SK-N-SH (cell line): ENCODE results near the gene RARG.

Source experiments
- CTCF ChIP-seq: fragments of 200-600 bp; sonication (generic); IDR thresholded peaks from 2 replicates; pipeline ENCODE4 v1.6.1; 2017; ENCODE audit warnings: antibody characterized with exemption, mild to moderate bottlenecking, moderate library complexity
- EP300 ChIP-seq, 2 experiments: IDR thresholded peaks; 2 replicates each; pipeline versions ENCODE4 v1.4.0 to v1.6.1; 2012; ENCODE audit warnings: borderline replicate concordance in 1 of 2, low read depth in 1 of 2, low read length in 1 of 2
- EZH2phosphoT487 ChIP-seq: fragments of 200-600 bp; sonication (generic); IDR thresholded peaks from 2 replicates; pipeline ENCODE4 v1.6.1; 2017; ENCODE audit warnings: low read depth, mixed run types, mild to moderate bottlenecking, antibody characterized with exemption, moderate library complexity, borderline replicate concordance
- MAX ChIP-seq: IDR thresholded peaks from 2 replicates; pipeline ENCODE4 v1.4.0; 2012; ENCODE audit warnings: low read depth
- MXI1 ChIP-seq: IDR thresholded peaks from 2 replicates; pipeline ENCODE4 v1.6.1; 2012; ENCODE audit warnings: mild to moderate bottlenecking, low read depth, low read length, improper control_type of control experiment
- POLR2AphosphoS5 ChIP-seq: IDR thresholded peaks from 2 replicates; pipeline ENCODE4 v1.6.1; 2012; ENCODE audit warnings: low read depth, low read length
- RAD21 ChIP-seq: IDR thresholded peaks from 2 replicates; pipeline ENCODE4 v1.6.1; 2012; ENCODE audit warnings: mild to moderate bottlenecking, low read length
- REST ChIP-seq: IDR thresholded peaks from 2 replicates; pipeline ENCODE4 v1.6.1; 2012; ENCODE audit warnings: mild to moderate bottlenecking, low read depth, low read length, moderate library complexity
- SIN3A ChIP-seq: IDR thresholded peaks from 2 replicates; pipeline ENCODE4 v1.6.1; 2012; ENCODE audit warnings: low read depth, mild to moderate bottlenecking, low read length, moderate library complexity, borderline replicate concordance
- USF1 ChIP-seq: IDR thresholded peaks from 2 replicates; pipeline ENCODE4 v1.4.0; 2012; ENCODE audit warnings: low read depth, borderline replicate concordance

GRCh38 chr12:53161119-53161911 lies 70.7 kb downstream of the RARG start:
- TF ChIP-seq POLR2AphosphoS5 (no peak), USF1 (no peak), CTCF (no peak), SIN3A (no peak), EP300 (IDR thresholded peaks at IDR 0.05; ENCODE audit: borderline replicate concordance in 1 of 2, low read depth in 1 of 2, low read length in 1 of 2) (no peak), MAX (no peak), MXI1 (no peak), REST (no peak), RAD21 (no peak), EZH2phosphoT487 (no peak)
